Activated naive CD4-positive, alpha-beta T cell treated with anti-CD3 and anti-CD28 coated beads for 36 hours (primary cell): ENCODE data around the gene NSDHL. TPM values are rescaled to one million over a fixed set of nuclear protein-coding genes. Genes with fewer than 3 reads are reported as not detected.
"Not testable (repeated sequence)": the region's sequence is repeated elsewhere in the genome, so short reads cannot be mapped to it uniquely, and the experiment has no call there.

Source experiments
- CTCF ChIA-PET: fragments of 350-600 bp; sonication (Branson Sonifier 250); formaldehyde crosslinking; loops from one replicate; lab custom pipeline; 2021; ENCODE audit warnings: antibody characterized with exemption; lab: Charles Lee
- DNase-seq: peaks from one replicate; pipeline ENCODE4 v3.0.0-alpha.2; 2020
- H3K27ac Mint-ChIP-seq: one replicate; pipeline ENCODE4 v1.8.0; 2021; ENCODE audit warnings: mild to moderate bottlenecking, mixed read lengths
- H3K27me3 Mint-ChIP-seq: one replicate; pipeline ENCODE4 v1.8.0; 2021; ENCODE audit warnings: low read depth, mixed read lengths
- H3K36me3 Mint-ChIP-seq: one replicate; pipeline ENCODE4 v1.8.0; 2021; ENCODE audit warnings: low read depth, mixed read lengths
- H3K4me1 Mint-ChIP-seq: one replicate; pipeline ENCODE4 v1.8.0; 2021; ENCODE audit warnings: low read depth, mixed read lengths
- H3K4me3 Mint-ChIP-seq: one replicate; pipeline ENCODE4 v1.8.0; 2021; ENCODE audit warnings: mild to moderate bottlenecking, moderate library complexity, mixed read lengths
- H3K9me3 Mint-ChIP-seq: one replicate; pipeline ENCODE4 v1.8.0; 2021; ENCODE audit warnings: mixed read lengths
- intact Hi-C: fragments of 100-400 bp; cut with micrococcal nuclease; formaldehyde crosslinking; loops from one replicate; pipeline ENCODE4 v1.15.1; 2023
- total RNA-seq, 2 experiments: library from RNA; stranded (reverse); gene quantifications; one replicate each; pipeline ENCODE4 v1.2.3, GENCODE V29; 2021

The NSDHL gene
- total RNA-seq, 2 experiments from 2014 or later = 13.3 to 16.2 TPM

DNA sequence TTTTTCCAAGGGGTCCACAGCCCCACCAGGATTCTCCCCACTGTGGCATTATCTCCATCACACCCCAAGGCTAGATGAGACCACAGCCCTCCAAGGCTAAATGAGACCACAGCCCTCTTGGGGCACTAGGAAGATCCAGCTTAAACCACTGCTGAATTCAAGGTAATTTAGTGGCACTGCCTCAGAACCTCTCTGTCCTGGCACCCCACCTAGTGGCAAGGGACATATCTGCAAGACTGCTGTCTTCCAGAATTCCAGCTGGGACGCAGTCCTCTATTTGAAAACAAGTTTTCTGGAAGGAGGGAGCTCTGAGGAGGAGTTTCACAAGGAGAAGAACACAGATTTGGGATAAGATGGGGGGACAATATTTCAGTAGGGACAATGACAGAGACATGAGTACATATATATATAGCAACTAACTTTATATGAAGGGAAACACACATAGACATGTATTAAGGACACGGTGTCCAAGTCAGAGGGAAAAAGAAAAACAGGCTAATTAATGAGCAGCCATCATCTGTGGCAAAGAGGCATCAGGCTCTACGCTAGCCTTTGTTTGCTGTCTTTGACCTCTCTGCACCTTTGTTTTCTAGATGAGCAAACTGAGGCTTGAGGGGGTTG lies 9.6 kb upstream of the NSDHL start:
- no peak overlapping the region for H3K27ac Mint-ChIP-seq
- H3K9me3 Mint-ChIP-seq = no peaks in the 10 kb centered on the region
- no peaks in the 10 kb centered on the region for H3K4me1 Mint-ChIP-seq
- peaks cover 3% of the 10 kb centered on the region for H3K27me3 Mint-ChIP-seq
- intact Hi-C loops = no loop called here
- no peaks in the 10 kb centered on the region for H3K36me3 Mint-ChIP-seq
- CTCF ChIA-PET = interaction anchor here (0.6 to 2.3 kb wide), 2 partner anchors 9 to 185 kb away, joined by 3 to 6 read pairs; partner anchors contain the start of genes CETN2 and NSDHL
- no peak overlapping the region for H3K4me3 Mint-ChIP-seq
- DNase-seq = peak; percentile 20

GRCh38 chrX:152822383-152823086 lies 8.3 kb upstream of the NSDHL start:
- no peak overlapping the region for H3K4me3 Mint-ChIP-seq
- H3K4me1 Mint-ChIP-seq = no peaks in the 10 kb centered on the region
- no peaks in the 10 kb centered on the region for H3K36me3 Mint-ChIP-seq
- no peak for DNase-seq
- no peak overlapping the region for H3K27ac Mint-ChIP-seq
- H3K9me3 Mint-ChIP-seq = no peaks in the 10 kb centered on the region
- CTCF ChIA-PET = interaction anchor here (2.3 kb wide), 1 partner anchor 8 kb away, joined by 6 read pairs; the partner anchor contains the start of genes CETN2 and NSDHL
- intact Hi-C loops = no loop called here
- H3K27me3 Mint-ChIP-seq = peaks cover 3% of the 10 kb centered on the region

DNA sequence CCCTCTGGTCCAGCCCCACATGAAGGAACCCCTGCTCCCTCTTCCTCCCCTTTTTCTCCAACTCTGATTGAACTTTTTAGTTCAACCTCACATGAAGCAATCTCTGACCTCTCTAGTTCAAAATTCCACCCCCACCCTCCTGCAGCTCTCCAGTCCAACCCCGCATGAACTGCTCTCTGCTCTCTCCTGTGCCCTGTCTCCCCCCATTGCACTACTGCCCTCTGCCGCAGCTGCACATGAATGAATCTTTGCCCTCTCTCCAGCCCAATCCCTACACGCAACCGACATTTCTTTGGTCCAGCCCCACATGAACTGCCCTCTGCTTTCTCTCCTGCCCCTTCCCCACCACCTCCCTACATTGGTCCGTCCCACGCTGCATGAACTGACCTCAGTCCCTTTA lies 7.2 kb upstream of the NSDHL start:
- Mint-ChIP-seq H3K27ac (no peak overlapping the region), H3K4me1 (no peaks in the 10 kb centered on the region), H3K27me3 (peaks cover 3% of the 10 kb centered on the region), H3K9me3 (no peaks in the 10 kb centered on the region), H3K4me3 (no peak overlapping the region), H3K36me3 (peaks cover 1% of the 10 kb centered on the region)
- intact Hi-C loops = no loop called here
- CTCF ChIA-PET = no interaction called here
- DNase-seq = no peak

DNA sequence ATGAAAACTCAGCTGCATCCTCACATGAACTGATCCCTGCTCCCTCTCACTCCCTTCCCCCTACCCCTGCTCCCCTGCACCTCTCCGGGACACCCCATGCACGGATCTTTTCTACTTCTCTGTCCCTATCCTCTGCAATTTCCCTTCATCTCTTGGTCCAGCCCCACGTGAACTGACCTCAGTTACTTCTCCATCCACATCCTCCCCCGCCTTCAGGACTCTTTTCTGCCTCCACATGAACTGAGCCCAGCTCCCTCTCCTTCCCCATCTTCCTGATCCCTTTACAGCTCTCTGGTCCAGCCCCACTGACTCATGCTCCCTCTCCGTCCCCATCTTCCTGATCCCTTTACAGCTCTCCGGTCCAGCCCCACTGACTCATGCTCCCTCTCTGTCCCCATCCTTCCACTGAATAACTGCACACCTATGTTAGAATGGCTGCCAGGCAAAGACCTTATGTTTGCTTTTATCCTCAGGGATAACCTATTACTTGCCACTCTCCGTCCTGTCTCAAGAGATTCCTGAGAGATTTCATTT lies 6.0 kb upstream of the NSDHL start:
- no peak for DNase-seq
- peaks cover 2% of the 10 kb centered on the region for H3K4me1 Mint-ChIP-seq
- CTCF ChIA-PET = no interaction called here
- peaks cover 3% of the 10 kb centered on the region for H3K27me3 Mint-ChIP-seq
- intact Hi-C loops = no loop called here
- no peak overlapping the region for H3K4me3 Mint-ChIP-seq
- no peak overlapping the region for H3K27ac Mint-ChIP-seq
- peaks cover 1% of the 10 kb centered on the region for H3K36me3 Mint-ChIP-seq
- H3K9me3 Mint-ChIP-seq = no peaks in the 10 kb centered on the region

- DNase-seq = no peak
- Mint-ChIP-seq H3K9me3 (peaks cover 2% of the 10 kb centered on the region), H3K4me1 (peaks cover 26% of the 10 kb centered on the region), H3K27me3 (no peaks in the 10 kb centered on the region), H3K4me3 (peak overlapping the region; percentile 88), H3K27ac (peak overlapping the region; percentile 81), H3K36me3 (peaks cover 15% of the 10 kb centered on the region)
- CTCF ChIA-PET = no interaction called here
- intact Hi-C loops = loop anchor here (2.0 to 10.0 kb wide), 3 partner anchors 111 to 1435 kb away; partner anchors contain the start of genes VMA21 and ZNF275
Observed at GRCh38 chrX:152831391-152831790, 528 bp downstream of the NSDHL start.

GRCh38 chrX:152832520-152832919 lies 1.7 kb downstream of the NSDHL start:
- DNase-seq = no peak
- CTCF ChIA-PET = no interaction called here
- H3K4me3 Mint-ChIP-seq = peak overlapping the region; percentile 88
- peaks cover 2% of the 10 kb centered on the region for H3K9me3 Mint-ChIP-seq
- intact Hi-C loops = loop anchor here (5.0 to 10.0 kb wide), 2 partner anchors 110 to 502 kb away; partner anchors contain the start of gene ZNF275
- H3K27ac Mint-ChIP-seq = no peak overlapping the region
- H3K36me3 Mint-ChIP-seq = peaks cover 17% of the 10 kb centered on the region
- H3K4me1 Mint-ChIP-seq = peaks cover 26% of the 10 kb centered on the region
- no peaks in the 10 kb centered on the region for H3K27me3 Mint-ChIP-seq

DNA sequence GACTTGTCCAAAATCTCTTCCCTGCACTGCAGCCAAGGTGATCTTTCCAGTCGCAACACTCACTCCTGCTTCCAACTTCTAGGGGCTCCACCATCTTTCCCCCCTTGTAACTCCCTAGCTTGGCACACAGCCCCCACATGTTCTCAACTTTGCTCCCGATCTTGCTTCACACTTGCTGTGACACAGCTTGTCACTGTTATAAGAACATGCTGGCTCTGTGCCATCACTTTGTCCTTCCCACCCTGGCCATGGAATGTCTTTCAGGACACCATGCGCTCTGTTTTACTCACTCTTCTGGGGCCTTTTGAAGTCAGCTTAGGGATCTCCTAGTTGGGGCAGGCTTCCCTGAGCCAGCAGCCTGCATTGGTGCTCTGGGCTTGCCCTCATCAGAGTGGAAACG lies 2.5 kb downstream of the NSDHL start:
- CTCF ChIA-PET = no interaction called here
- no peak for DNase-seq
- intact Hi-C loops = loop anchor here (5.0 to 10.0 kb wide), 2 partner anchors 109 to 501 kb away; partner anchors contain the start of gene ZNF275
- H3K9me3 Mint-ChIP-seq = peaks cover 2% of the 10 kb centered on the region
- peaks cover 26% of the 10 kb centered on the region for H3K4me1 Mint-ChIP-seq
- no peak overlapping the region for H3K4me3 Mint-ChIP-seq
- no peaks in the 10 kb centered on the region for H3K27me3 Mint-ChIP-seq
- H3K36me3 Mint-ChIP-seq = peaks cover 16% of the 10 kb centered on the region
- no peak overlapping the region for H3K27ac Mint-ChIP-seq

GRCh38 chrX:152835470-152835869 lies 4.6 kb downstream of the NSDHL start:
- H3K36me3 Mint-ChIP-seq = peaks cover 21% of the 10 kb centered on the region
- H3K27ac Mint-ChIP-seq, H3K27me3 Mint-ChIP-seq, H3K9me3 Mint-ChIP-seq, CTCF ChIA-PET, DNase-seq, H3K4me3 Mint-ChIP-seq: not testable (repeated sequence)
- peaks cover 19% of the 10 kb centered on the region for H3K4me1 Mint-ChIP-seq
- intact Hi-C loops = loop anchor here (10.0 kb wide), 1 partner anchor 499 kb away; the partner anchor contains the start of gene ZNF275

DNA sequence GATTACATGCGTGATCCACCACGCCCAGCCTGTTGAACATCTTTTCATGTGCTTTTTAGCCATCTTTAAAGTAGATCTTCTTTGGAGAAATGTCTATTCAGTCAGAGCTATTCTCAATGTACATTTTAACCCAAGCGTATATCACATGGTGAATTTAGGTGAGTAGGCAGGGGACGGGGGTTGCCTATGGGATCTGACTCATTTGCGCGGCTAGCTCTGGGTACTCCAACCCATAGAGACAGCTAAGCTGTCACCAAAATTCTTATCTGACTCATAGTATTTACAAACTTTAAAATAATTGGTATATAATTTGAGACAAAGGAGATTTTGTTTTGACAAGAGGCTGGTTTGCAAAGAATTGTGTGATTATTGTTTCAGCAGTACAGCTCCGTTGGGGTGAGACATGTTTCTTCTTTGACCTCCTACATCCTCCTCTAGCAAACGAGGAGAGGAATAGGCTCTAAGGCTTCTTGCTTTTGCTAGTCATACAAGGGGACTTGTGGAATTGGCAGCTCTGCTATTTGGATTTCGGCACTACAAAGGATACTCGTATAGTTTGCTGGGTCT lies 12.0 kb downstream of the NSDHL start:
- intact Hi-C loops = no loop called here
- CTCF ChIA-PET = no interaction called here
- Mint-ChIP-seq H3K4me3 (no peak overlapping the region), H3K27ac (no peak overlapping the region), H3K27me3 (no peaks in the 10 kb centered on the region), H3K9me3 (no peaks in the 10 kb centered on the region), H3K4me1 (no peaks in the 10 kb centered on the region), H3K36me3 (peaks cover 5% of the 10 kb centered on the region)
- DNase-seq = no peak

- no peaks in the 10 kb centered on the region for H3K9me3 Mint-ChIP-seq
- no peaks in the 10 kb centered on the region for H3K4me1 Mint-ChIP-seq
- H3K27ac Mint-ChIP-seq = no peak overlapping the region
- peaks cover 6% of the 10 kb centered on the region for H3K36me3 Mint-ChIP-seq
- CTCF ChIA-PET = no interaction called here
- DNase-seq = no peak
- intact Hi-C loops = no loop called here
- no peaks in the 10 kb centered on the region for H3K27me3 Mint-ChIP-seq
- H3K4me3 Mint-ChIP-seq = no peak overlapping the region
Observed at GRCh38 chrX:152843852-152844251, 13.0 kb downstream of the NSDHL start.

DNA sequence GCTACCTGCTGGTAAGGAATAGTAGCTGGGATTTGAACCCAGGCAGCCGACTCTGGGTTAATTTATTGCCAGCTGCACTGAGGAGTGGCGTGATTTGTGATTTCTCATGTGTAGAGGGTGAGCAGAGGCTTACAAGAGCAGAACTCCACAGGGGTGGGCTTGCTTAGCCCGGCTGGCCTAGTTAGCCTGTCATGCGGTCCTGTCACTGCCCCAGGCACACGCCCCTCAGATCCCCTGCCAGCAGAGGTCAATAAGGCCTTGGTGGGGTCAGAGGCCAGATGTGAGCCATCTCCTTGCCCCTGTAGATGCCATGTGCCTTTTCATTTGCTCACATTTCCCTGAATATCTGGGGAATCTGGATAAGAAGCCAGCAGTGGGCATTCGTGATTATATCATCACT lies 13.4 kb downstream of the NSDHL start:
- CTCF ChIA-PET = no interaction called here
- Mint-ChIP-seq H3K27me3 (no peaks in the 10 kb centered on the region), H3K9me3 (no peaks in the 10 kb centered on the region), H3K4me3 (no peak overlapping the region), H3K27ac (no peak overlapping the region), H3K4me1 (no peaks in the 10 kb centered on the region), H3K36me3 (peaks cover 7% of the 10 kb centered on the region)
- DNase-seq = no peak
- intact Hi-C loops = no loop called here

GRCh38 chrX:152845618-152846240 lies 14.9 kb downstream of the NSDHL start:
- Mint-ChIP-seq H3K36me3 (peaks cover 7% of the 10 kb centered on the region), H3K9me3 (no peaks in the 10 kb centered on the region), H3K4me3 (no peak overlapping the region), H3K27ac (no peak overlapping the region), H3K4me1 (no peaks in the 10 kb centered on the region), H3K27me3 (no peaks in the 10 kb centered on the region)
- CTCF ChIA-PET = no interaction called here
- intact Hi-C loops = no loop called here
- DNase-seq = no peak
